IPS-15b (cell line): ENCODE data around the gene DCTN2.

Experiments
- H3K27me3 ChIP-seq: one replicate; pipeline ENCODE4 v1.6.1; 2013; ENCODE audit warnings: low read length; ENCODE audit not compliant: control insufficient read depth, insufficient read depth
- H3K36me3 ChIP-seq: one replicate; pipeline ENCODE4 v1.6.1; 2013; ENCODE audit warnings: low read length; ENCODE audit not compliant: control insufficient read depth, insufficient read depth
- H3K4me1 ChIP-seq: one replicate; pipeline ENCODE4 v1.6.1; 2013; ENCODE audit warnings: mild to moderate bottlenecking, low read length; ENCODE audit not compliant: control insufficient read depth, insufficient read depth
- H3K4me3 ChIP-seq: one replicate; pipeline ENCODE4 v1.5.1; 2013; ENCODE audit warnings: low read depth, low read length
- H3K9ac ChIP-seq: one replicate; pipeline ENCODE4 v1.6.1; 2013; ENCODE audit warnings: low read depth, mild to moderate bottlenecking, low read length
- H3K9me3 ChIP-seq: one replicate; pipeline ENCODE4 v1.6.1; 2013; ENCODE audit warnings: mild to moderate bottlenecking, low read length; ENCODE audit not compliant: control insufficient read depth, insufficient read depth

The DCTN2 gene

GRCh38 chr12:57488402-57489156 lies 58.4 kb downstream of the DCTN2 start:
- no peaks in the 10 kb centered on the region for H3K9me3 ChIP-seq
- H3K9ac ChIP-seq: peak overlapping the region; percentile 97
- H3K4me1 ChIP-seq: peaks cover under 1% of the 10 kb centered on the region
- H3K36me3 ChIP-seq: peaks cover 32% of the 10 kb centered on the region
- H3K27me3 ChIP-seq: no peaks in the 10 kb centered on the region
- peak overlapping the region; percentile 96 for H3K4me3 ChIP-seq

GRCh38 chr12:57487597-57488401 lies 59.2 kb downstream of the DCTN2 start, which contains the start of gene MARS1:
MARS1 (plus strand) TSS chr12:57488068; CDS start chr12:57488091, 23 bp downstream.
- H3K4me3 ChIP-seq: peak within 1 kb of the TSS; percentile 96
- H3K9me3 ChIP-seq: no peaks in the 10 kb centered on the region
- peaks cover 30% of the 10 kb centered on the region for H3K36me3 ChIP-seq
- peaks cover 5% of the 10 kb centered on the region for H3K4me1 ChIP-seq
- peak within 1 kb of the TSS; percentile 97 for H3K9ac ChIP-seq
- no peaks in the 10 kb centered on the region for H3K27me3 ChIP-seq

DNA sequence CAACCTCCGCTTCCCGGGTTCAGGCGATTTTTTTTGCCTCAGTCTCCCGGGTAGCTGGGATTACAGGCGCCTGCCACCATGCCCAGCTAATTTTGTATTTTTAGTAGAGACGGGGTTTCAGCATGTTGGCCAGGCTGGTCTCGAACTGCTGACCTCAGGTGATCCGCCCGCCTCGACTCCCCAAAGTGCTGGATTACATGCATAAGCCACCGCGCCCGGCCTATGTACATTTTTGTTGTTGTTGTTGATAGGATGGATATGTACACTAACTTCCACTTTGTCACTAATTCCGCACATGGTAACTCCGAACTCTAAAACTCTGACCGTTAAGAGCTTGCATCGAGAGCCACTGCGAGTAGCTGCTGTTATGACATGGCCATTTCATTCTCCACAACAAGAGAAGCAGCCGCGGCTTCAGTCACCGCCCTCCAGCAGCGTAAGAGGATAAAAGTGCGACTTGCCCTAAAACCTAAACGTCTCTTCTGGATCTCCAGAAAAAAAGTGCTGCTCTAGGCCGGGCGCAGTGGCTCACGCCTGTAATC lies 59.9 kb downstream of the DCTN2 start:
- Histone ChIP-seq H3K4me1 (peaks cover 5% of the 10 kb centered on the region), H3K9me3 (no peaks in the 10 kb centered on the region), H3K9ac (no peak overlapping the region), H3K36me3 (peaks cover 26% of the 10 kb centered on the region), H3K4me3 (no peak overlapping the region), H3K27me3 (no peaks in the 10 kb centered on the region)

DNA sequence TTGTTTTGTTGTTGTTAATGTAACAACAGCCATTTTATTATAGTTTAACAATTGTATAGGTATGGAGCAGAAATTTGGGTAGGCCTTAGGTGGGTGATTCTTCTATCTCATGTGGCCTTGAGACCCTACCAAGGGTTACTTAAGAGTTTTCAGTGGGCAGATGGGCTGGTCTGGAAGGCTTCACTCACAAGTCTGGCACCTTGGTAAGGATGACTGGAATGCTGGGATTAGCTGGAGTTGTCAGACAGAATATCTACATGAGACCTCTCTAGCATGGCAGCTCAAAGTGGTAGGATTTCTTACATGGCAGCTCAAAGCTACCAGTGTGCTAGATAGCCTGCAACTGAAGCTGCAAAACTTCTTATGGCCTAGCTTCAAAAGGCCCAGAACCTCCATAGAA lies 61.3 kb downstream of the DCTN2 start:
- Histone ChIP-seq H3K4me3 (no peak overlapping the region), H3K27me3 (no peaks in the 10 kb centered on the region), H3K36me3 (peaks cover 18% of the 10 kb centered on the region), H3K9ac (no peak overlapping the region), H3K9me3 (no peaks in the 10 kb centered on the region), H3K4me1 (peaks cover 5% of the 10 kb centered on the region)

DNA sequence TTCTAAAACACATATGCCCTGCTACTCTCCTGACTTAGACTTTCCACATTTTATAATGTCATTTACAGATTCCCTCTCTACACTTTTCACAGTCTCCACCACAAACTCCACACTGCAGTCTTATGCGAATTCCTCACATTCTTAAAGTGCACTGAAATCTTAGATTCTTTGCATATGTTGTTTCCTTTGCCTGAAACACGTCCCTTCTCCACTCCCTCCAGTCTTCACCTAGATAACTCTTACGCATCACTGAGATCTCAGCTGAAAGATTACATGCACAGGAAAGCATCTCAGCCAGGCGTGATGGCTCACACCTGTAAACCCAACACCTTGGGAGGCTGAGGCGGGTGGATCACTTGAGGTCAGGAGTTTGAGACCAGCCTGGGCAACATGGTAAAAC lies 63.5 kb downstream of the DCTN2 start:
- H3K27me3 ChIP-seq: peaks cover 9% of the 10 kb centered on the region
- H3K9ac ChIP-seq: no peak overlapping the region
- H3K4me1 ChIP-seq: peaks cover 5% of the 10 kb centered on the region
- no peaks in the 10 kb centered on the region for H3K9me3 ChIP-seq
- peaks cover 4% of the 10 kb centered on the region for H3K36me3 ChIP-seq
- H3K4me3 ChIP-seq: no peak overlapping the region

GRCh38 chr12:57481671-57482070 lies 65.3 kb downstream of the DCTN2 start:
- H3K36me3 ChIP-seq: no peaks in the 10 kb centered on the region
- H3K4me1 ChIP-seq: peaks cover 8% of the 10 kb centered on the region
- peaks cover 18% of the 10 kb centered on the region for H3K27me3 ChIP-seq
- no peak overlapping the region for H3K4me3 ChIP-seq
- no peak overlapping the region for H3K9ac ChIP-seq
- no peaks in the 10 kb centered on the region for H3K9me3 ChIP-seq
